ENCODE measurements around the gene EEFSEC. TPM values are rescaled to one million over a fixed set of nuclear protein-coding genes. Genes with fewer than 3 reads are reported as not detected.

The EEFSEC gene
- polyA plus RNA-seq, 1 donor from 2014 or later, result 4.6 TPM

- H3K79me2 ChIP-seq (replicated peaks; ENCODE audit: insufficient read depth, low read length), result no peaks in the 10 kb centered on the region
- H3K9me2 ChIP-seq (ENCODE audit: insufficient read depth, low read length), result no peaks in the 10 kb centered on the region
- no peaks in the 10 kb centered on the region for H3K36me3 ChIP-seq (ENCODE audit: insufficient read depth, low read length)
- H3K9ac ChIP-seq (ENCODE audit: low read length), result no peak overlapping the region
- no peaks in the 10 kb centered on the region for H3F3A ChIP-seq (ENCODE audit: insufficient read depth, low read length, poor library complexity, severe bottlenecking)
- H3K27me3 ChIP-seq (ENCODE audit: insufficient read depth, low read depth, low read length), result no peaks in the 10 kb centered on the region
- TF ChIP-seq MXI1 (conservative IDR thresholded peaks at IDR 0.05; ENCODE audit: poor library complexity, severe bottlenecking) (no peak), REST (IDR thresholded peaks at IDR 0.05; ENCODE audit: borderline replicate concordance) (no peak), TAF1 (IDR thresholded peaks at IDR 0.05; ENCODE audit: low read depth) (no peak)
- no peak overlapping the region for H3K4me2 ChIP-seq (ENCODE audit: low read length)
- H3K4me3 ChIP-seq (ENCODE audit: low read length), result no peak overlapping the region
- no peaks in the 10 kb centered on the region for H3K9me3 ChIP-seq (ENCODE audit: low read length)
- H2AFZ ChIP-seq (ENCODE audit: low read depth, low read length), result no peak overlapping the region
- H4K20me1 ChIP-seq (ENCODE audit: insufficient read depth), result no peaks in the 10 kb centered on the region
- no peak overlapping the region for H3K27ac ChIP-seq (ENCODE audit: low read length)
Observed at GRCh38 chr3:128412180-128413002, 259.1 kb downstream of the EEFSEC start.

GRCh38 chr3:128413003-128413370, 259.7 kb downstream of the EEFSEC start:
- H2AFZ ChIP-seq (ENCODE audit: low read depth, low read length), result no peak overlapping the region
- H3F3A ChIP-seq (ENCODE audit: insufficient read depth, low read length, poor library complexity, severe bottlenecking), result no peaks in the 10 kb centered on the region
- no peak overlapping the region for H3K4me3 ChIP-seq (ENCODE audit: low read length)
- no peaks in the 10 kb centered on the region for H4K20me1 ChIP-seq (ENCODE audit: insufficient read depth)
- H3K9me2 ChIP-seq (ENCODE audit: insufficient read depth, low read length), result no peaks in the 10 kb centered on the region
- no peaks in the 10 kb centered on the region for H3K36me3 ChIP-seq (ENCODE audit: insufficient read depth, low read length)
- TF ChIP-seq EZH2 (IDR thresholded peaks at IDR 0.05; ENCODE audit: borderline replicate concordance, insufficient read depth, low read length, poor library complexity, severe bottlenecking) (no peak), CTCF (IDR thresholded peaks at IDR 0.05; ENCODE audit: poor library complexity, severe bottlenecking) (no peak), RAD21 (conservative IDR thresholded peaks at IDR 0.05) (no peak), POLR2AphosphoS5 (IDR thresholded peaks at IDR 0.05) (no peak), REST (IDR thresholded peaks at IDR 0.05; ENCODE audit: borderline replicate concordance) (no peak), SMC3 (conservative IDR thresholded peaks at IDR 0.05; ENCODE audit: poor library complexity) (no peak), EP300 (conservative IDR thresholded peaks at IDR 0.05; ENCODE audit: poor library complexity, severe bottlenecking) (no peak), MXI1 (conservative IDR thresholded peaks at IDR 0.05; ENCODE audit: poor library complexity, severe bottlenecking) (no peak), TAF1 (IDR thresholded peaks at IDR 0.05; ENCODE audit: low read depth) (no peak)
- H3K9me3 ChIP-seq (ENCODE audit: low read length), result no peaks in the 10 kb centered on the region
- H3K4me2 ChIP-seq (ENCODE audit: low read length), result no peak overlapping the region
- H3K27me3 ChIP-seq (ENCODE audit: insufficient read depth, low read depth, low read length), result no peaks in the 10 kb centered on the region
- H3K27ac ChIP-seq (ENCODE audit: low read length), result no peak overlapping the region
- no peak overlapping the region for H3K9ac ChIP-seq (ENCODE audit: low read length)
- H3K79me2 ChIP-seq (replicated peaks; ENCODE audit: insufficient read depth, low read length), result no peaks in the 10 kb centered on the region

Measured in neural cell (in vitro differentiated cells).